GM21381 (cell line): Measurements from ENCODE around the gene FAM25C.
"Not testable (repeated sequence)": the region's sequence is repeated elsewhere in the genome, so short reads cannot be mapped to it uniquely, and the experiment has no call there.

Experiments
- ATAC-seq: cut with Tn5 transposase; IDR thresholded peaks from one replicate; pipeline ENCODE4 v1.9.1; 2021; ENCODE audit warnings: mild to moderate bottlenecking, moderate library complexity; ENCODE audit not compliant: unreplicated experiment

Gene FAM25C

DNA sequence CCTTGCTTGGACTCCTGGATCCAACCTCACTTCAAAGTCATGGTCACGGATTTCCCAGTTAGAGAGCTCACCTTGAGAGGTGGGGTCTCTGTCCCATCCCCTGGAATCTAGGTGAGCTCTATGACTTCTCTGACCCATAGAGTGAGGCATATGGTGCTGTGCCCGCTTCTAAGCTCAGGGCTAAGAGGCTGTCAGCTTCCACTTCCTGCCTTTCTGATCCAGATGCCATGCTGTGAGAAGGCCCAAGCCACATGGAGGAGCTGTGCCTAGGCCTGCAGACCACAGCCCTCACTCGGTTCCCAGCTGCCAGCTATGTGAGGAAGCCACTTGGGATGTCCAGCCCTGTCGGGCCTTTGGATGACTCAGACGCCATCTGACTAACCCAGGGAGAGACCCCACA is 39.9 kb downstream of the FAM25C start:
- not testable (repeated sequence) for ATAC-seq

DNA sequence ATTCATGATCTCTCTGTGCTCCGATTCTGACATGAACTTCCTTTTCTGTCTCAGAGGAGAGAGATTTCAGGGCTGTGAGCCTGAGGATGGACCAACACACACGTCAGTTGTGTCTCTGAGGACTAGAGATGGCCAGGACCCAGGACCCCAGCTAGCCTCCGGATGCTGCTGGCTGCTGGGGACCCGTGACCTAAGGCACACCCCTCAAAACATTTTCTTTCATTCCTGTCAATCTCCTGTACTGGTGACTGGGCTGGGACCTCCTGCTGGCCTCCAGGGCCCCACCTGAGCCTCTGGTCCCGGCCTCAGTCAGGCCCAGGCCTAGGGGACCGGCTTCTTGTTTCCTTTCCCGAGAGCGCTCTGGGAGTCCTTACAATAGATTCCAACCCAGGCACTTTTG is 42.4 kb downstream of the FAM25C start:
- ATAC-seq: not testable (repeated sequence)

DNA sequence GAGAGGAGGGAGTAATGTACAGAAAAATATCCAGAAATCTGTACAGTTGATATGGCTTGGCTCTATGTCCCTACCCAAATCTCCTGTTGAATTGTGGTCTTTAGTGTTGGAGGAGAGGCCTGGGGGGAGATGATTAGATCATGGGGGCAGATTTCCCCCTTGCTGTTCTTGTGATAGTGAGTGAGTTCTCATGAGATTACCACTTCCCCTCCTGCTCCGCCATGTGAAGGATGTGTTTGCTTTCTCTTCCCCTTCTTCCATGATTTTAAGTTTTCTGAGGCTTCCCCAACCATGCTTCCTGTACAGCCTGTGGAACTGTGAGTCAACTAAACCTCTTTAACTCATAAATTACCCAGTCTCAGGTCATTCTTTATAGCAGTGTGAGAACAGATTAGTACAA is 52.2 kb downstream of the FAM25C start:
- ATAC-seq: not testable (repeated sequence)
